ENCODE results near the gene ACTN4.

DNA sequence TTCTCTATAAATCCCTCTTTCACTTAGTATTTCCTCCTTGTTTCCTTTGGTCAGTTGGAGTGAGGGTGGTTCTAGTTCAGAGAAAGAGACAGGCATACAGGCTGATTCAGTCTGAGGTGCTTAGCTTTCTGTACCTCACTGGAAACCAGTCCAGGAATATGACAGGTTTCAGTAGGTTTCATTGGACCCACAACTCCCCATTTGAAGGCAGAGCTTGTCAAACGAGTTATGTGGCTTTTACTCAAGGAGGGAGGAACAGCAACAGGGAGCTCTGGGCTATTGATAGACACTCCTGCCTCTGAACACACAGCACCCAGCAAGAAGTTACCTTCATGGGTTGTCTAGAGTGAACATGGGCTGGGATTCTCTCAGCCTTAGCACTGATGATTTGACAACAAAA is 14.5 kb downstream of the ACTN4 start:
- TF ChIP-seq POLR2A (IDR thresholded peaks at IDR 0.05; ENCODE audit: low read depth, low read length) (no peak), CEBPB (IDR thresholded peaks at IDR 0.05; ENCODE audit: low read depth, low read length) (no peak), SMC3 (IDR thresholded peaks at IDR 0.05; ENCODE audit: low read depth, low read length) (no peak), MAZ (IDR thresholded peaks at IDR 0.05; ENCODE audit: borderline replicate concordance, low read depth, low read length) (no peak), MAFK (IDR thresholded peaks at IDR 0.05; ENCODE audit: low read depth, low read length) (no peak), RFX5 (IDR thresholded peaks at IDR 0.05; ENCODE audit: low read depth, low read length) (no peak)
- TF ChIP-seq, protein P1, sequence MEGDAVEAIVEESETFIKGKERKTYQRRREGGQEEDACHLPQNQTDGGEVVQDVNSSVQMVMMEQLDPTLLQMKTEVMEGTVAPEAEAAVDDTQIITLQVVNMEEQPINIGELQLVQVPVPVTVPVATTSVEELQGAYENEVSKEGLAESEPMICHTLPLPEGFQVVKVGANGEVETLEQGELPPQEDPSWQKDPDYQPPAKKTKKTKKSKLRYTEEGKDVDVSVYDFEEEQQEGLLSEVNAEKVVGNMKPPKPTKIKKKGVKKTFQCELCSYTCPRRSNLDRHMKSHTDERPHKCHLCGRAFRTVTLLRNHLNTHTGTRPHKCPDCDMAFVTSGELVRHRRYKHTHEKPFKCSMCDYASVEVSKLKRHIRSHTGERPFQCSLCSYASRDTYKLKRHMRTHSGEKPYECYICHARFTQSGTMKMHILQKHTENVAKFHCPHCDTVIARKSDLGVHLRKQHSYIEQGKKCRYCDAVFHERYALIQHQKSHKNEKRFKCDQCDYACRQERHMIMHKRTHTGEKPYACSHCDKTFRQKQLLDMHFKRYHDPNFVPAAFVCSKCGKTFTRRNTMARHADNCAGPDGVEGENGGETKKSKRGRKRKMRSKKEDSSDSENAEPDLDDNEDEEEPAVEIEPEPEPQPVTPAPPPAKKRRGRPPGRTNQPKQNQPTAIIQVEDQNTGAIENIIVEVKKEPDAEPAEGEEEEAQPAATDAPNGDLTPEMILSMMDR (conservative IDR thresholded peaks at IDR 0.05; ENCODE audit: low read depth, low read length), result no peak

Data from IMR-90 (cell line).